ACHN (cell line): ENCODE measurements around the gene C1R.
"Not testable (repeated sequence)": the region's sequence is repeated elsewhere in the genome, so short reads cannot be mapped to it uniquely, and the experiment has no call there.

Source experiments
- DNase-seq: peaks from one replicate; pipeline ENCODE4 v3.0.0-alpha.2; 2015
- in situ Hi-C: cut with HindIII; loops from 2 replicates; pipeline ENCODE4 v1.10.0; 2017; ENCODE audit warnings: low sequenced_read_pairs, low pct_ligation_motif_present, low pct_unique_long_range_greater_than_20kb

C1R gene

GRCh38 chr12:7058163-7058845 lies 33.9 kb downstream of the C1R start:
- in situ Hi-C loops: no loop called here
- DNase-seq: no peak

- in situ Hi-C loops, DNase-seq: not testable (repeated sequence)
These were observed 36.5 kb downstream of the C1R start for GRCh38 chr12:7055736-7056135.

GRCh38 chr12:7054925-7055324 lies 37.3 kb downstream of the C1R start:
- in situ Hi-C loops: no loop called here
- no peak for DNase-seq

- in situ Hi-C loops, DNase-seq: not testable (repeated sequence)
These were observed 42.3 kb downstream of the C1R start for GRCh38 chr12:7049973-7050372.

GRCh38 chr12:7049445-7049951 lies 42.7 kb downstream of the C1R start:
- in situ Hi-C loops, DNase-seq: not testable (repeated sequence)

GRCh38 chr12:7047306-7047705 lies 44.9 kb downstream of the C1R start:
- in situ Hi-C loops: no loop called here
- no peak for DNase-seq

GRCh38 chr12:7046383-7047105 lies 45.7 kb downstream of the C1R start:
- DNase-seq: no peak
- in situ Hi-C loops: no loop called here

GRCh38 chr12:7045913-7046312 lies 46.3 kb downstream of the C1R start:
- in situ Hi-C loops: no loop called here
- no peak for DNase-seq

GRCh38 chr12:7042842-7043241 lies 49.4 kb downstream of the C1R start:
- in situ Hi-C loops: no loop called here
- peak; percentile 83 for DNase-seq

- in situ Hi-C loops: no loop called here
- DNase-seq: no peak
These were observed 52.8 kb downstream of the C1R start for GRCh38 chr12:7039403-7039802.

- no peak for DNase-seq
- in situ Hi-C loops: no loop called here
These were observed 53.7 kb downstream of the C1R start for GRCh38 chr12:7038591-7038990.

GRCh38 chr12:7037411-7037810 lies 54.8 kb downstream of the C1R start:
- in situ Hi-C loops, DNase-seq: not testable (repeated sequence)

- DNase-seq: no peak
- in situ Hi-C loops: no loop called here
These were observed 56.8 kb downstream of the C1R start for GRCh38 chr12:7035463-7035862.

- in situ Hi-C loops: no loop called here
- DNase-seq: no peak
These were observed 57.8 kb downstream of the C1R start for GRCh38 chr12:7034464-7034863.

GRCh38 chr12:7032990-7033389 lies 59.3 kb downstream of the C1R start:
- in situ Hi-C loops: no loop called here
- DNase-seq: no peak

GRCh38 chr12:7031306-7031705 lies 60.9 kb downstream of the C1R start:
- no peak for DNase-seq
- in situ Hi-C loops: no loop called here
